GM12872 (cell line): ENCODE data around the gene TBCD.

Source experiments
- CTCF ChIP-seq: IDR thresholded peaks from 3 replicates; pipeline ENCODE4 v1.5.1; 2011; ENCODE audit warnings: low read depth, mild to moderate bottlenecking, low read length, moderate library complexity; ENCODE audit not compliant: insufficient read depth

The TBCD gene

GRCh38 chr17:82892899-82893565, 141.2 kb downstream of the TBCD start:
- TF ChIP-seq CTCF: no peak

- TF ChIP-seq CTCF: no peak
Observed at GRCh38 chr17:82893779-82894178, 141.9 kb downstream of the TBCD start.

- TF ChIP-seq CTCF: no peak
Observed at GRCh38 chr17:82894389-82894788, 142.5 kb downstream of the TBCD start.

- TF ChIP-seq CTCF: no peak
Observed at GRCh38 chr17:82895087-82895486, 143.2 kb downstream of the TBCD start.

GRCh38 chr17:82896071-82897000, 144.5 kb downstream of the TBCD start:
- no peak for TF ChIP-seq CTCF

GRCh38 chr17:82897514-82898249, 145.8 kb downstream of the TBCD start:
- TF ChIP-seq CTCF: no peak

- TF ChIP-seq CTCF: no peak
Observed at GRCh38 chr17:82898976-82899514, 147.2 kb downstream of the TBCD start.
